B cell (primary cell): ENCODE data around the gene ZNF346.

ENCODE experiments used
- CTCF ChIP-seq: fragments of 200-600 bp; IDR thresholded peaks from one replicate; pipeline ENCODE4 v1.8.0; 2022; ENCODE audit warnings: antibody characterized with exemption, mild to moderate bottlenecking
- EZH2 ChIP-seq: IDR thresholded peaks from 2 replicates; pipeline ENCODE4 v1.6.1; 2012; ENCODE audit warnings: borderline replicate concordance, low read depth, mild to moderate bottlenecking, moderate library complexity, low read length; ENCODE audit not compliant: insufficient read depth, poor library complexity, severe bottlenecking

- TF ChIP-seq CTCF (no peak), EZH2 (no peak)
These were observed 57.8 kb downstream of the ZNF346 start for GRCh38 chr5:177080265-177080664.
